Smooth muscle cell (in vitro differentiated cells): ENCODE results near the gene PRRC2B. TPM values are rescaled to one million over a fixed set of nuclear protein-coding genes. Genes with fewer than 3 reads are reported as not detected.

ENCODE experiments used
- DNase-seq: peaks from one replicate; lab custom pipeline; 2025; ENCODE audit not compliant: unreplicated experiment; lab: John Stamatoyannopoulos, UW
- H2AFZ ChIP-seq: fragments of 200-600 bp; sonication (generic); 2 replicates; pipeline ENCODE4 v1.6.0; 2016; ENCODE audit warnings: antibody characterized with exemption, low read depth, mild to moderate bottlenecking
- H3F3A ChIP-seq: fragments of 200-600 bp; sonication (generic); 2 replicates; pipeline ENCODE4 v1.6.0; 2017; ENCODE audit warnings: antibody characterized with exemption, low read depth
- H3K27ac ChIP-seq: fragments of 200-600 bp; sonication (generic); 2 replicates; pipeline ENCODE4 v1.5.1; 2016; ENCODE audit warnings: low read depth, mild to moderate bottlenecking
- H3K27me3 ChIP-seq: fragments of 200-600 bp; sonication (generic); 2 replicates; pipeline ENCODE4 v1.6.1; 2016; ENCODE audit warnings: low read depth, mild to moderate bottlenecking
- H3K36me3 ChIP-seq: fragments of 200-600 bp; sonication (generic); 2 replicates; pipeline ENCODE4 v1.5.1; 2016; ENCODE audit warnings: low read depth
- H3K4me1 ChIP-seq: fragments of 200-600 bp; sonication (generic); 2 replicates; pipeline ENCODE4 v1.5.1; 2016; ENCODE audit warnings: low read depth
- H3K4me2 ChIP-seq: fragments of 200-600 bp; sonication (generic); 2 replicates; pipeline ENCODE4 v1.6.0; 2016; ENCODE audit warnings: mild to moderate bottlenecking
- H3K4me3 ChIP-seq: fragments of 200-600 bp; sonication (generic); 2 replicates; pipeline ENCODE4 v1.5.1; 2016; ENCODE audit warnings: mild to moderate bottlenecking
- H3K79me2 ChIP-seq: fragments of 200-600 bp; sonication (generic); 2 replicates; pipeline ENCODE4 v1.6.0; 2016; ENCODE audit warnings: low read depth, mild to moderate bottlenecking
- H3K9ac ChIP-seq: fragments of 200-600 bp; sonication (generic); 2 replicates; pipeline ENCODE4 v1.6.0; 2016; ENCODE audit warnings: low read depth
- H3K9me3 ChIP-seq: fragments of 200-600 bp; sonication (generic); replicated peaks from 2 replicates; pipeline ENCODE4 v1.5.1; 2016; ENCODE audit warnings: low read depth
- H4K20me1 ChIP-seq: fragments of 200-600 bp; sonication (generic); 2 replicates; pipeline ENCODE4 v1.6.0; 2016; ENCODE audit warnings: low read depth
- WGBS: methylation state at CpG from one replicate; pipeline ENCODE4 v1.1.7; 2016; ENCODE audit warnings: low lambda C conversion rate; 5-methylcytosine and 5-hydroxymethylcytosine counted together
- polyA plus RNA-seq: library from polyadenylated mRNA; unstranded; fragments of >200 nt; fragmentation: Nextera tagmentation; extraction: Ambion mirVana; gene quantifications from 2 replicates; pipeline ENCODE4 v1.2.1, GENCODE V29; 2016
- total RNA-seq: library from RNA; depleted of rRNA; stranded (reverse); fragments of >200 nt; gene quantifications from 2 replicates; pipeline ENCODE4 v1.2.3, GENCODE V29; 2014
- TF ChIP-seq, protein P1 (sequence below): fragments of 200-600 bp; sonication (generic); IDR thresholded peaks from 2 replicates; pipeline ENCODE4 v1.5.1; 2017; ENCODE audit warnings: borderline replicate concordance, mild to moderate bottlenecking, antibody characterized with exemption; ENCODE audit not compliant: insufficient read depth, poor library complexity, severe bottlenecking

Gene PRRC2B
- total and polyA plus RNA-seq, 2 experiments from 2014 or later = 38.6 to 97.2 TPM

DNA sequence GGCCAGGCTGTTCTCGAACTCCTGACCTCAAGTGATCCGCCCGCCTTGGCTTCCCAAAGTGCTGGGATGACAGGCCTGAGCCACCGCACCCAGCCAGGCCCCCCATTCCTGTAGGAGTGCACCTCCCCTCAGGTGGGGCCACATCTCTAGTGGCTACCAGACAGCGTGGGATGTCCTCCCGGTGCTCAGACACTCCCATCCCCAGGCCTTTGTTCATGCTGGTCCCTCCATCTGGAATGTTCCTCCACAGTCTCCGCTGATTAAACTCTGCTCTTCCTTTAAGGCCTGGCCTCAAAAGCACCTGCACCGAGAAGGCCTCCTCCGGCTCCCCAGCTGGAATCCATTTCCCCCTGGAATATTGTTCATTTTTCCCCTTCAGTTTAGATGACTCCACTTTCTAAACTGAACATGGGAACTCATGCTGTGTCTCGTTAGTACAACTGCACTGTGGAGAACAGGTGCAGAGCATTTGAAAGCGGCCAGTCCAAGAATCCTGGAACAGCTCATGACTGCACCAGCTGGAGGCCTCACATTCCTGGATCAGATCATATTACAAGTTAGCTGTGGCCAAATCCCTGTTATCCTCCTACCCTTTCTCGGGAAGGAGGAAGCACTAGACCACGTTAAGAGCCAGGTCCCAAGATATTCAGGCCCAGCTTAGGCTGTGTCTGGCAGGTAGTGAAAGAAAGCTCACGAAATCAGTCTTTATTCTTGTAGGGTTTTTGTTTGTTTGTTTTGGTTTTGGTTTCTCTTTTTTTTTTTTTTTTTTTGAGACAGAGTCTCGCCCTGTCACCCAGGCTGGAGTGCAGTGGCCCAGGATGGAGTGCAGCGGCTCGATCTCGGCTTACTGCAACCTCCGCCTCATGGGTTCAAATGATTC, 10.8 kb upstream of the PRRC2B start:
- 67% methylated on average over 19 of the region's 19 CpGs for WGBS
- Histone ChIP-seq H3K9me3 (no peaks in the 10 kb centered on the region), H3F3A (no peaks in the 10 kb centered on the region), H3K27me3 (no peaks in the 10 kb centered on the region), H3K4me2 (peak overlapping the region; percentile 40), H3K9ac (no peak overlapping the region), H2AFZ (no peak overlapping the region), H3K36me3 (no peaks in the 10 kb centered on the region), H3K27ac (no peak overlapping the region), H3K79me2 (no peaks in the 10 kb centered on the region), H4K20me1 (peaks cover 6% of the 10 kb centered on the region), H3K4me1 (peaks cover 19% of the 10 kb centered on the region), H3K4me3 (no peak overlapping the region)
- DNase-seq = no peak
- TF ChIP-seq, protein P1, sequence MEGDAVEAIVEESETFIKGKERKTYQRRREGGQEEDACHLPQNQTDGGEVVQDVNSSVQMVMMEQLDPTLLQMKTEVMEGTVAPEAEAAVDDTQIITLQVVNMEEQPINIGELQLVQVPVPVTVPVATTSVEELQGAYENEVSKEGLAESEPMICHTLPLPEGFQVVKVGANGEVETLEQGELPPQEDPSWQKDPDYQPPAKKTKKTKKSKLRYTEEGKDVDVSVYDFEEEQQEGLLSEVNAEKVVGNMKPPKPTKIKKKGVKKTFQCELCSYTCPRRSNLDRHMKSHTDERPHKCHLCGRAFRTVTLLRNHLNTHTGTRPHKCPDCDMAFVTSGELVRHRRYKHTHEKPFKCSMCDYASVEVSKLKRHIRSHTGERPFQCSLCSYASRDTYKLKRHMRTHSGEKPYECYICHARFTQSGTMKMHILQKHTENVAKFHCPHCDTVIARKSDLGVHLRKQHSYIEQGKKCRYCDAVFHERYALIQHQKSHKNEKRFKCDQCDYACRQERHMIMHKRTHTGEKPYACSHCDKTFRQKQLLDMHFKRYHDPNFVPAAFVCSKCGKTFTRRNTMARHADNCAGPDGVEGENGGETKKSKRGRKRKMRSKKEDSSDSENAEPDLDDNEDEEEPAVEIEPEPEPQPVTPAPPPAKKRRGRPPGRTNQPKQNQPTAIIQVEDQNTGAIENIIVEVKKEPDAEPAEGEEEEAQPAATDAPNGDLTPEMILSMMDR = no peak

DNA sequence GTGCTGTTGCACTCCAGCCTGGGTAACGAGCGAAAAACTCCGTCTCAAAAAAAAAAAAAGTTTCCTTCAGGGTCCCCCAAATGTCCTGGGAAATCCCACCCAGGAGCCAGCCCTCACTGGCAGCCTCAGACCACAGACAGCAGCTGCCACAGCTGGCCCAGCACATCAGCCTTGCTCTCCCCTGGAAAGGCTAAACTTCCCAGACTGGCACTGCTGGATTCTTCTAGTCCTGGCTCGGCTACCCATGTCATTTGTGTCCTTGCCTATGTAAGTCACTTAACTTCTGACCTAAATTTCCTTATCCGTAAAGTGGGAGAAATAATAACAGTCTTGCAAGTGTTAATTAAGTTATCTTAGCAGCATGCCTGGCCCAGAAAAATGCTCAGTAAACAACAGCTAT, 8.6 kb upstream of the PRRC2B start:
- H3K27ac ChIP-seq = no peak overlapping the region
- H2AFZ ChIP-seq = no peak overlapping the region

DNA sequence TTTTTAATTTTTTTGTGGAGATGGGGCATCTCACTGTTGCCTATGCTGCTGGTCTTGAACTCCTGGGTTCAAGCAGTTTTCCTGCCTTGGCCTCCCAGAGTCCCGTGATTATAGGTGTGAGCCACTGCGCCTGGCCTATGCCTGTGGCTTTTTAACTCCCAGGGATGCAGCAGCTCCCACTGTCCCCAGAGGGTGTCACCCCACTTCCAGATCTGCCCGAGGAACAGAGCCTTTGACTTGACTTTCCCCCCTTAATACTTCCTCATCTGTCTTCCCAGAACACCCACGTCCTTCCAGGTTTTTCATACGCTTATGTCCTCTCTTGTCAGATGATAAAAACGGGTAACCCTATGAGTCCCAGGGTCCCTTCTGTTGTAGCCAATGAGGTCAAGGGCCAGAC, 7.6 kb upstream of the PRRC2B start:
- Histone ChIP-seq H3K4me3 (no peak overlapping the region), H3K4me1 (peaks cover 19% of the 10 kb centered on the region), H3K4me2 (no peak overlapping the region), H3K36me3 (no peaks in the 10 kb centered on the region), H3K9me3 (no peaks in the 10 kb centered on the region), H3K9ac (no peak overlapping the region), H3K79me2 (no peaks in the 10 kb centered on the region), H3F3A (no peaks in the 10 kb centered on the region), H3K27me3 (no peaks in the 10 kb centered on the region), H4K20me1 (peaks cover 6% of the 10 kb centered on the region), H2AFZ (no peak overlapping the region), H3K27ac (no peak overlapping the region)
- no peak for DNase-seq
- WGBS = 94% methylated on average over 6 of the region's 6 CpGs
- TF ChIP-seq, protein P1 = no peak

More for the DNA sequence above, 8.6 kb upstream of the PRRC2B start:
- Histone ChIP-seq H3K9me3 (no peaks in the 10 kb centered on the region), H3K79me2 (no peaks in the 10 kb centered on the region), H4K20me1 (peaks cover 6% of the 10 kb centered on the region), H3F3A (no peaks in the 10 kb centered on the region), H3K4me2 (no peak overlapping the region), H3K4me1 (peaks cover 19% of the 10 kb centered on the region), H3K36me3 (no peaks in the 10 kb centered on the region), H3K27me3 (no peaks in the 10 kb centered on the region), H3K4me3 (no peak overlapping the region), H3K9ac (no peak overlapping the region)
- TF ChIP-seq, protein P1 = no peak
- no peak for DNase-seq
- 86% methylated on average over 2 of the region's 5 CpGs for WGBS
